Measurements from ENCODE around the gene COX7A2L.
A peak's percentile ranks its signal among the peaks of the same experiment; 100 is the strongest.

GRCh38 chr2:42360890-42361727, at the start of gene COX7A2L:
- TF ChIP-seq CTCF (conservative IDR thresholded peaks at IDR 0.05; ENCODE audit: low read depth, low read length) = peak; percentile 57
- no peak for TF ChIP-seq EZH2 (IDR thresholded peaks at IDR 0.05; ENCODE audit: borderline replicate concordance, low read depth, low read length, poor library complexity, severe bottlenecking)

Measured in A673 (cell line).